OCI-M2 (cell line): Measurements from ENCODE around the gene PTAFR.

Experiments
- DNase-seq: peaks from one replicate; lab custom pipeline; 2025; ENCODE audit not compliant: unreplicated experiment; lab: John Stamatoyannopoulos, UW

The PTAFR gene, protein sequence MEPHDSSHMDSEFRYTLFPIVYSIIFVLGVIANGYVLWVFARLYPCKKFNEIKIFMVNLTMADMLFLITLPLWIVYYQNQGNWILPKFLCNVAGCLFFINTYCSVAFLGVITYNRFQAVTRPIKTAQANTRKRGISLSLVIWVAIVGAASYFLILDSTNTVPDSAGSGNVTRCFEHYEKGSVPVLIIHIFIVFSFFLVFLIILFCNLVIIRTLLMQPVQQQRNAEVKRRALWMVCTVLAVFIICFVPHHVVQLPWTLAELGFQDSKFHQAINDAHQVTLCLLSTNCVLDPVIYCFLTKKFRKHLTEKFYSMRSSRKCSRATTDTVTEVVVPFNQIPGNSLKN

GRCh38 chr1:28176492-28177470, at the start of gene PTAFR:
Gene PTAFR, minus strand, starts transcription at chr1:28176690. Its CDS starts 25,669 bp downstream, at chr1:28151021.
- no peak for DNase-seq

DNA sequence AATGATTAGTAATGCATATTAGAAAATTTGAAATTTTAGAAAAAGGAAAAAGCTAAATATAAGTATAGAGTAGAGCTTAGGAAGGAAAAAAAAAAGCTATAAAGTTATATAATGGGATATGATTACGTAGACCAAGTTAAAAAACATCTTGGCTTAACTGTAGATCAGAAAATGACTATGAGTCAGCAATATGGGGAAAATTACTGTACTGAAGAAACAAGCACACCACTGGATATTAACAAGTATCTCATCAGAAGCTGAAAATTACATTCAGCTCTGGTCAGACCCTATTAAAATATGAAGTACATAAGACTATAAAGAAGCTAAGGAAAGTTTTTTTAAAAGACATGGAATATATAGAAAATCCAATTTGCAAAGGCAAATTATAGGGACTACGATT, 36.8 kb upstream of the PTAFR start:
- DNase-seq: no peak

DNA sequence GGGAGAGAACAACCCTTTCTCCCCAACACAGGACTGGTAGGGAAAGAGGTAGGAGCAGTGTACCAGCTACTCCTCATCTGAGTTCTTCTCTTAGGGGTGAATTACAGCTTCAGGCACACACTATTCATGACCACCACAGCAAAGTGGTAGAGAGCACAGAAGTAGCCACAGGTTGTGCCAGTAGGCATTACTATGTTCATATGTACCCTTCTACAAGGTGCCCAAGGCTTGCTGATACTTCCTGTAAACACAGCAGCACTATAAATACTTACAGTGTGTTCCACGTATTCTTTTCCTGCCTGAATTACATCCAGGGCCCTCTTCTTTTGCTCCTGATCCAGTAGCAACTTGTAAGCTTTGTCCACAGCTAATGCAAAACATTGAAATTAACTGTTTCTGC, 33.2 kb upstream of the PTAFR start:
- no peak for DNase-seq

DNA sequence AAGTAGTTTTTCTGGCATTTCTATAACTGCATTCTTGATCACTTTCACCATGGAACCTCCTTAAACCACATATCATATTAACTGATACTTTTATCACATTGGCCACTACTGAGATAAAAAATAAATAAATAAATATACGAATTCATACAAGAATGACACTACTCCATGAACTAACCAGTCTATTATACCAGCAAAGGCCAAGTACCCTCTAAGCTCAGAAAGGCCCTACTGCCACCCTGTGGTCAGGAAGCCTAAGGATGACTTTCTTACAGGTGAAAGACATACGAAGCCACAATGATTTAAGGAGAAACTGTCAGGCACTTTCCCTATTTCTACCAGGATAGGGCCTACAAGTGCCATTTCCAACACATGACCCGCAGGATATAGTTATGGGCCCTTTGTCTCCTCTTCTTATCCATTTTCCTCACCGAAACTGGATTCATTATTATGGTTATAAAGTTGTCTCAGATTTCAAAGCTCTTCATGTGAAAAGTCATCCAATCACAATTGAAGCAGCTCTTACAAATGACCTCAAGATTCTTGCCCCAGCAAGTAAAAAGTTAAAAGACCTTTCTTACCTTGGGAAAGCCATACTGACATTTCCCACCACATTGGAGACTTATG, 32.4 kb upstream of the PTAFR start:
- no peak for DNase-seq

DNA sequence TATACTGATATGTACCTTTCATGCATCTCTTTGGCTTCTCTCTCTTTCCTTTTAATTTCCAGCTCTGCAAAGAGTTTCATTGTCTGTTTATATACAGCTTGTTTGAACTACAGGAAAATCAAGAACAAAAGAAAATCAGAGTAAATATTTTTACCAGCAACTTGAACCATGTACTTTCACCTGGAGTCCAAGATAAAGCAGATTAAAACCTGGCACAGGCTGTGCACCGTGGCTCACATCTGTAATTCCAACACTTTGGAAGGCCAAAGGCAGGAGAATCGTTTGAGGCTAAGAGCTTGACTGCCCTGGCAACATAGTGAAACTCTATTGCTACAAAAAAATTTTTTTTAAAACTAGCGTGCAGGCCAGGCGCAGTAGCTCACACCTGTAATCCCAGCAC, 28.8 kb upstream of the PTAFR start:
- DNase-seq: no peak

- no peak for DNase-seq
Observed at GRCh38 chr1:28200234-28200873, 23.9 kb upstream of the PTAFR start.

- DNase-seq: no peak
Observed at GRCh38 chr1:28199328-28200233, 23.1 kb upstream of the PTAFR start.

DNA sequence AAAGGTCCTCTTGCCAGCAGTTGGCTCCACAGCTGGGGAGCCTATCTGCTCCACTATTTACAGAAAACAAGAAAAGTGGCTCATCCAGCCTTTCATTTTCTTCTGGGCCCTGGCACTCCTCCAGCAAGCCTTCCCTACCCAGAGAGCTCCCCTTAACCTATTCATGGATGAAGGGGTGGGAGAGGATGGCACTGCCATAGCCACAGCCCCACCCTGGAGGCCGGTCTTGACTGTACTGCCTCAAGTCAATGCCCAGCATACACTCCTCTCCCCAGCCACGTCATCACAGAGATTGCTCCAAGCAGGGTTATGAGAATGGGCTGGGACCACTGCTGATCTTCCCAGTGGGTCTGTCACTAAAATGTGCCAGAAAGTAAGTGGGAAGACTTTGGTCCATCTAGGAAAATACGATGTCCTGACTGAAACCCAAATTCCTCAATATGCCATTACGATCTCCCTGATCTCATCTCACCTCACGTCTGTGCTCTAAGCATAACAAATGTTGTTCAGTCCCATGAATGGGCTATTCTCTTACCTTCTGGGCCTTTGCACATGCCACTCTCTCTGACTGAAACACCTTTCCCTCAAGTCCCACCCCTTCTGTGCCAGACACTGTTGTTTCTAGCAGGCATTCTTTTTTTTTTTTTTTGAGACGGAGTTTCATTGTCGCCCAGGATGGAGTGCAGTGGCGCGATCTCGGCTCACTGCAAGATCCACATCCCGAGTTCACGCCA, 21.4 kb upstream of the PTAFR start:
- no peak for DNase-seq

DNA sequence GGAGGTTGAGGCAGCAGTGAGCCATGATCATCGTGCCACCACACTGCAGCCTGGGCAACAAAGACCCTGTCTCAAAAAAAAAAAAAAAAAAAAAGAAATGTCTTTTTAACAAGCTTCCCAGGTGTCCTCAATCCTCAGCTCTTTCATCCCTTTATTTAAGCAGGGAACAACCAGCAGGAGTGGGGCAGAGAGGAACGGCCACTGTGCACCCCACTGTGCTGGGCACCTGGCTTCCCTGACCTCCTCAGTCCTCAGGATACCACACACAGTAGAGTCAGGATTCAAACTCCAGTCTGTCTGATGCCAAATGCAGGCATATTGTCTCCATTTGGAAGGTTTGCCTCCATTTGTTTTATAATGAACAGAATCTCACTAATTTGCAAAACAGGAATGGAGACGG, 19.8 kb upstream of the PTAFR start:
- DNase-seq: no peak

DNA sequence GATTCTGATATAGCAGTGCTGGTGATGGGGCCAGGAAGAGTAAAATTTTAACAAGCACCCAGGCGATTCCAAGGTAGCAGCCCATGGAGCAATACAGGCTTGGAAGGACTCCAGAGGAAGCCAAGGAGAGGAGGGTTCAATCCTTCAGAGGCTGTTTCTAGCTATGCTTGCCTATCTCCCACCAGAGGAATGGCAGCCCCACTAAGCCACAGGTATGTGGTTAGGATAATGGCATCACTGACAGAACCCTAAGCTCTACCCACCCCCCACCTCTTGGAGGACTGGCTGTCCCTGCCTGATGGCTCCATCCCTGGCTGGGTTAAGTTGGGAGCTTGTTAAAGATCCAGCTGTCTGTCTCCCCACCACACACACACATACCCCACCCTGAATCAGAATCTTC, 19.3 kb upstream of the PTAFR start:
- no peak for DNase-seq

DNA sequence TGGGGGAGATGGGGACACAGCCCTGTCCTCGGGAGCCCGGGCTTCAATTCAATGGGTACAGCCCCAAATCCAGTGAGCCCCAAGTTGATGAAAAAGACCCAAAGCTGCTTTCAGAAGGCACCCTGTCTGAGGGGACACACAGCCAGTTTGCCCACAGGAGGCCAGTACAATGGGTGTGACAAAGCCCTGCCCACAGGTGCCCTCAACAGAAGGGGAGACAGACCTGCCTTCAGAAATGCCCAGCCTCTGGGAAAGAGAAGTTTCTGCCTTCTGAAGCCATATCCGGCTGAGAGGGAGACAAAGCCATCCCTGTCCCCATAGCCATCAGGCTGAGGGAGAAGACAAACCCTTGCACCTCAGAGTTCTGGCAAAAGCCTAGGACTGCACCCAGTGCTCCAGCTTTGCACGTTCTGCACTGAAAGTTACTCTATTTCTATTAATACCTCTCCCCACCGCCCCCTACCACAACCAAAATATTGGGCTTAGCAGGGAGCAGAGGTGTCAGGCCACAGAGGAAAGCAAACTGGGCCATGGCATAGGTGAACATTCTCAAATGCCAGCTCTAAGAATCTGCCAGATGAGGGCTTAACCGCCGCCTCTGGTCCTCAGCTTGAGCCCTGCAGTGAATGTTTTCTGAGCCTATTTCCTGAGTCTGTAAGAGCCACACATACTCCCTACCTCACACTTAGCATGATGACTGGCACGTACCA, 18.0 kb upstream of the PTAFR start:
- DNase-seq: no peak

DNA sequence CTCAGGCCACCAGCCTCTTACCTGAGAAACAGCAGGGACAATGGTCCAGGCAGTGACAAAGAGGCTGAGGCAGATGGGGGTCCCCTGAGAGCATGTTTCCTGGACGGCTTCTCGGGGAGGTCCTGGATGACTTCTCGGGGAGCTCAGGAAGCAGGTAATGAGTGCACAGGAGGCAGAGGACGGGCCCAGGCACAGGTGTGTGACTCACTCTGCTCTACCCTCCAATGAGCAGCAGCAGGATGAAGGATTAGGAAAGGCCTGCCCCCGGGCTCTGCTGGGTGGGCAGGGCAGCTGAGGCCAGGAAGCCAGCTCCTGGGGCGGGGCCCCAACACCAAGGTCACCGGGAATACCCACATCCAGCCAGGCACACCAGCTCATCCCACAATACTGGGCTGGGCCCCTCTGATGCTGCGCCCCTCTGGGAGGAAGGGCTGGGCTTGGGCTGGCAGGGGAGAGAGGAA, 17.2 kb upstream of the PTAFR start:
- DNase-seq: no peak

GRCh38 chr1:28190996-28191645, 14.6 kb upstream of the PTAFR start:
- no peak for DNase-seq

DNA sequence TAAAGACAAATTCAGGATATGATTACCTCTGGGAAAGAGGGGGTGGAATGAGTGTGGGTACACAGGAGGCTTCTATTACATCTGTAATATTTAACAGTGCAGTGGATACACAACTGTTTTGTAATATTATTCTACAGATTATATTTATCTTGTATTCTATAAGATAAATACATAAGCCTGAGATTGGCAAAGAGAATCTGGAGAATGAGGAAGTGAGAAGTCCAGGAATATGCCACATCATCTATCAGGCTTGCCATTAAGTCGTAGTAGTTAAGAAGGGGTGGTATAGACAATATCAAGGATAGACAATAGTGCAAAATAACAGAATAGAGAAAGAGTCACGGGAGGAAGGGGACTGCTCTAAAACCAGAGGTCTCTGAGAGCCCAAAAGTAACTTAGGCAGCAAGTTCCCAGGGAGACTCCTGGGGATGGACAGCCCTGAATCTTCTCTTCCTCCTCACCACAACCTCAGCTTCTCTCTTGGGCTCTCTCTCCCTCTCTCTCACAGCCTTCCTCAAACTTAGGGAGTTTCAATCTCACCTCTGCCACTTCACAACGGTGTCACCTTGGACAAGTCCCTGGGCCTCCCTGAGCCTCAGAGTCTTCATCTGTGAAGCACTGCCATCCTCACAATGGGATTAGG, 14.0 kb upstream of the PTAFR start:
- DNase-seq: no peak

GRCh38 chr1:28185071-28185470, 8.6 kb upstream of the PTAFR start:
- no peak for DNase-seq

DNA sequence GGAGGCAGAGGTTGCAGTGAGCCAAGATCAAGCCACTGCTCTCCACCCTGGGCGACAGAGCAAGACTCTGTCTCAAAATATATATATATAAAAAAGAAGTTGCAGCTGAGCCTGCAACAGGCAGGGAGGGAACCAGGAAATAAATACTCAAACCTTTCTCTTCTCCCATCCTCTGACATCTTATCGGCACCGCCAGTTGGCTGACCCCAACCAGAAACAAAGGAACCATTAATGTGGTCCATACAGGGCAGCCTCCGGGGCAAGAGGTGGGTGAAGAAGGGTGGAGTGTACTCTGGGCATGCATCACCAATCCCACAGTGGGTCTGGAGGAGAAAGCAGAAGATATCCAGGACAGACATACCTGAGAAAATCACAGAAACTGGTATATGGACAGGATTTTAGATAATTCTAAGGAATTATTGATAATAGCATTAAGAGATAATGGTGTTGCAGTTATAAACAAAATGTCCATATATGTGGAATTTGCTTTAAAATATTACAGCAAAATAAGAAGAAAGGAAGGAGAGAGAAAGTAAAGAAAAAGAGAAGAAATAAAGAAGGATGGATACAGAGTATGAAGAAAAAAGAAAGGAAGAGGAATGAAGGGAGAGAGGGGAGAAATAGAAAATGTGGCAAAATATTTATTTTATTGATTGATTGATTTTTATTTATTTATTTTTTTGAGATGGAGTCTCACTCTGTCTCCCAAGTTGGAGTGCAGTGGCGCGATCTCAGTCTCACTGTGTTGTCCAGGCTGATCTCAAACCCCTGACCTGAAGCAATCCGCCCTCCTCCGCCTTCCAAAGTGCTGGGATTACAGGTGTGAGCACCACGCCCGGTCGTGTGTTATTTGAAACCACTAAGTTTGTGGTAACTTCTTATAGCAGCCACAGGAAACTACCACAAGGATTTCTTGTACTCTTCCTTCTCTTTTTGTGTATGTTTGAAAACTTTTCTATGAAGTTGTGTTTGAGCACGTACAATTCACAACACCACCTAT, 4.1 kb upstream of the PTAFR start:
- DNase-seq: no peak
